GM19395 (cell line): Measurements from ENCODE around the gene IDH2.

Experiments used
- ATAC-seq: cut with Tn5 transposase; IDR thresholded peaks from one replicate; pipeline ENCODE4 v1.9.1; 2021; ENCODE audit warnings: mild to moderate bottlenecking, moderate library complexity; ENCODE audit not compliant: unreplicated experiment

The IDH2 gene

GRCh38 chr15:90065682-90066049, 36.6 kb downstream of the IDH2 start:
- no peak for ATAC-seq

- ATAC-seq, result no peak
Observed at GRCh38 chr15:90064911-90065681, 37.2 kb downstream of the IDH2 start.

- ATAC-seq, result no peak
Observed at GRCh38 chr15:90063770-90064247, 38.5 kb downstream of the IDH2 start.

- ATAC-seq, result no peak
Observed at GRCh38 chr15:90062973-90063769, 39.1 kb downstream of the IDH2 start.

GRCh38 chr15:90062462-90062932, 39.8 kb downstream of the IDH2 start:
- no peak for ATAC-seq

- no peak for ATAC-seq
Observed at GRCh38 chr15:90062023-90062442, 40.2 kb downstream of the IDH2 start.

- ATAC-seq, result no peak
Observed at GRCh38 chr15:90060797-90061196, 41.5 kb downstream of the IDH2 start.

GRCh38 chr15:90059208-90059985, 42.9 kb downstream of the IDH2 start:
- ATAC-seq, result peak; percentile 89

GRCh38 chr15:90058775-90059174, 43.5 kb downstream of the IDH2 start:
- ATAC-seq, result no peak

- ATAC-seq, result peak; percentile 56
Observed at GRCh38 chr15:90058308-90058707, 44.0 kb downstream of the IDH2 start.

GRCh38 chr15:90056529-90056928, 45.7 kb downstream of the IDH2 start:
- ATAC-seq, result no peak

GRCh38 chr15:90055182-90055581, 47.1 kb downstream of the IDH2 start:
- ATAC-seq, result no peak

- ATAC-seq, result no peak
Observed at GRCh38 chr15:90054618-90055097, 47.6 kb downstream of the IDH2 start.

- no peak for ATAC-seq
Observed at GRCh38 chr15:90053685-90054466, 48.4 kb downstream of the IDH2 start.

- no peak for ATAC-seq
Observed at GRCh38 chr15:90051874-90052273, 50.4 kb downstream of the IDH2 start.

GRCh38 chr15:90049666-90050604, 52.3 kb downstream of the IDH2 start:
- no peak for ATAC-seq

GRCh38 chr15:90049030-90049429, 53.2 kb downstream of the IDH2 start:
- ATAC-seq, result no peak

- ATAC-seq, result no peak
Observed at GRCh38 chr15:90047956-90048575, 54.2 kb downstream of the IDH2 start.

GRCh38 chr15:90046911-90047392, 55.3 kb downstream of the IDH2 start:
- no peak for ATAC-seq
